Jurkat, Clone E6-1 (cell line): Measurements from ENCODE around the gene RNU1-3.
A peak's percentile ranks its signal among the peaks of the same experiment; 100 is the strongest.
"Not testable (repeated sequence)": the region's sequence is repeated elsewhere in the genome, so short reads cannot be mapped to it uniquely, and the experiment has no call there.

Experiments used
- DNase-seq: peaks from one replicate; pipeline ENCODE4 v3.0.0-alpha.2; 2011; ENCODE audit warnings: low read depth, low spot score
- H3K4me3 ChIP-seq: 2 replicates; pipeline ENCODE4 v1.5.1; 2011; ENCODE audit warnings: mild to moderate bottlenecking, low read length, control low read depth, moderate library complexity

The RNU1-3 gene

DNA sequence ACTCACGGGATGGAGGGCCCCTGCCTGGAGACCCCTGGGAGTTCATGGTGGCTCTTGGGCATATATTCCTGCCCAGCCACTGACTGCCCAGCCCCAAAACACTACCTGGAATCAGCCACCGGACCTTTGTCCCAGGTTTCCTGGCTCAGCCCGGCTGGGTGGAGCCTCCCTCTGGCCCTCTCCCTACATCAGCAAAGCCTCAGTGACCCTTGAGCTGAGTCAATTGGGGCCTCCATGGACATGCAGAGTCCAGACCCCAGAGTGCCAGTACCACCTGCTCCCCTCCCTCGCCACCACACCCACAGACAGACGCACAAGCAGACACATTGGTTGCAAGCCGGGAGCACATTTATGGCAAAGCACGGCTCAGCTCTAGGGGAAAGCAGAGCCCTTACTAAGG lies 30.4 kb upstream of the RNU1-3 start:
- not testable (repeated sequence) for DNase-seq, H3K4me3 ChIP-seq

DNA sequence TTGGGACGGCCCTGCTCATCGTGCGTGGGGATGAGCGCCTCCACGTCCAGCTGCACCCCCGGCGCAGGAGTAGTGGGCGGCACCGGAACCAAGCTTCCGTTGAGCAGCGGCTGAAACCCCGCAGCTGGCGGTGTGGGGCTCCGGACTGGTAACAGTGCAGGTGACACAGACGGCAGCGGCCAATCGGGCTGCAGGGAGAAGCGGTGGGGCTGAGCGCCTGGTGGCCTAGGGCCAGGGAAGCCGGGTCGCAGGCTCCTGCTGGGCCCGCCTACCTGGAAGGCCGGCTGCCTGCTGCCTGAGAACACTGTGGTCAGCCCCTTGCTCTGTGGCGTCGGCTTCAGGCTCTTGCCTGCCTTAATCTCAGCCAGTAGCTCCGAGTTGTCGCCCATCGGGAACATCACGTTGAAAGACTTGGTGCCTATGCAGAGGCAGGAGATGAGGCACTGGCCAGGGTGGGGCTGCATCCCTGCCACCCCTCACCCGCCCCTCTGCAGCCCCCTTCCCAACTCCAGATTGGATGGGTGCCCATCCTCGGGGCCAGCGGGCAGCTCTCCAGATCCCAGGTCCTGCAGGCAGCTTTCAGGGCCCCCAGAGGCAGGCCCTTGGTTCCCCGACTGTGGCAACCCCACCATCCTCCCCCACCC lies 29.9 kb upstream of the RNU1-3 start:
- not testable (repeated sequence) for H3K4me3 ChIP-seq, DNase-seq

DNA sequence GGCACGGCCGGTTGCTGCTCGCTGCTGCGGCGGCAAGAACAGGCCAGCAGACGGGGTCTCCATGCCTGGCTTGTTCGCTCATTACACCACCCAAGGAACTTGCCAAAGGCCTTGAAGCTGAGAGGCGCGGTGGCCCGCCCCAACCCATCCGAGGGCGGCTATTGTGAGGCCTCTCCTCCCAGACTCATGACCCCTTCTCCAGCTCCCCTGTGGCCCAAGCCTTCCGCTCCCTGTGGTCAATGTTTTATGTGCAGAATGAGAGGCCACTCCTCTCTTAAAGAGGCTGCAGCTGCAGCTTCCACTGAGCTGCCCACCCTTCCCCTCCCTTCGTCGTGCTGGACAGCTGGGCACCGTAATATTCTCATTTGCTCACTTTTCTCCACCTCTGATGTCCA lies 27.6 kb upstream of the RNU1-3 start:
- not testable (repeated sequence) for DNase-seq, H3K4me3 ChIP-seq

DNA sequence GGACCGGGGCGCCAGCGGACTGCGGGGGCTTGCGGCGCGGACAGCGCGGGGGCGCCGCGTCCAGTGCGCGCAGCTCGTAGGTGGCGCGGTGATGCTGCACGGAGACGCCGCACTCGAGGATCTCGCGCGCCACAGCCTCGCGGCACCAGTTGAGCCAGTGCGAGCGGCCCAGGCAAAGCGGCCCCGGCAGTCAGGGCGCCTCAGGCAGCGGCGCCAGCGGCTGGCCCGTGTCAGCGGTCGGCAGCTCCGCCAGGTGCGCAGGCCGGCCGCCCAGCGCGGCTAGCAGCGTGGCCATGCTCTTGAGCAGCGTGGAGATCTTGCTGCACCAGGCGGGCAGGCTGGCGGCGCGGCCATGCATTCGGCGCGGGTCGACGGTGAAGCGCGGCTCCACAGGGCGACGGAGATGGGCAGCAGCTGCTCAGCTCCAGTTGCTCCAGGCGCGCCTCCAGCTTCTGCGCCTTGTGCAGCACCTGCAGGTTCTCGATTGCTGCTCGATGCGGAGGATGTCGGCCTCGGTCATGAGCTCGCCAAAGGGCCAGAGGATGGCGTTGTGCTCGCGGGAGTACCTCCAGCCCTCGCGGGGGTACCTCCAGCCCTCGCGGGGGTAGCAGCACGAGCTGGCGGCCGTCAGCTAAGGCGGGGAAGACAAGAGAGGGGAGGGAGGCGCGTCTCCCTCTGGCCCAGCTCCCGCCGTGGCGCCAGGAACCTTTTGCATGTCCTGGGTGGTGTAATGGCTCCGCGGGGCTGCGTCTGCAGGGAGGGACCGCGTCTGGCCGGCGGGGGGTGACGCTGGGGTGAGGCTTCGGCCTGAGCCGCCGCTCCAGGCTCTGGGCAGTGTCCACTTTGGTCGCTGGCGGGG lies 26.9 kb upstream of the RNU1-3 start:
- H3K4me3 ChIP-seq, DNase-seq: not testable (repeated sequence)

DNA sequence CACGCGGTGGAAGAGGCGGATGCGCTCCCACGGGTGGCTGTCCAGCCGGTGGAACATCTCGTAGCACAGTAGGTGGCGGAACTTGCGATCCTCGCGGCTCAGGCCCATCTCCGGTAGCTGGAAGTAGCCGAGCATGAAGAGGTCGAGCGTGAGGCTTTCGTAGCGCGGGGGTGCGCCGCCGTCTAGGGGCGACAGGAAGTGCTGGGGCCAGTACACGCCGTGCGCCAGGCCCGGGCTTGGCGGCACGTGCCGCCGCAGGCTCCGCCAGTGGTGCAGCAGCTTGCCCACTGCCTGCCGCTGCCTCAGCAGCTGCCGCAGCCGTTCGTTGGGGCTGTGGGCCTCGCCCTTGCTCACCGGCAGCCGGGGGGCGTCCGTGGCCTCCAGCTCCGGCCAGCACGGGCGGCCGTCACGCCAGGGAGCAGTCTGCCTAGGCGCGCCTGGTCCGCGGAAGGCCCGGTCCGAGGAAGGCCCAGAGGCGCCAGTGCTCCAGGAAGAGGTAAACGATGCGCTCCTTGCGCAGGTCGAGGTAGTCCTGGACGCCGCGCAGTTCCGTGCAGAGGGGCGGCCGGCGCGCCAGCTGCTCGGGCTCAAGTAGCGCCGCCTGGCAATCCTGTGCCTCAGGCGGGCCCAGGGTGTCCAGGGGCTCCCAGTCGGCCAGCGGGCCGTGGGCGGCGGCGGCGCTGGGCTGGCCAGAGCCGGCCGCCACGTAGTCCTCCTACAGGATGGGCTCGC lies 26.1 kb upstream of the RNU1-3 start:
- not testable (repeated sequence) for DNase-seq, H3K4me3 ChIP-seq

DNA sequence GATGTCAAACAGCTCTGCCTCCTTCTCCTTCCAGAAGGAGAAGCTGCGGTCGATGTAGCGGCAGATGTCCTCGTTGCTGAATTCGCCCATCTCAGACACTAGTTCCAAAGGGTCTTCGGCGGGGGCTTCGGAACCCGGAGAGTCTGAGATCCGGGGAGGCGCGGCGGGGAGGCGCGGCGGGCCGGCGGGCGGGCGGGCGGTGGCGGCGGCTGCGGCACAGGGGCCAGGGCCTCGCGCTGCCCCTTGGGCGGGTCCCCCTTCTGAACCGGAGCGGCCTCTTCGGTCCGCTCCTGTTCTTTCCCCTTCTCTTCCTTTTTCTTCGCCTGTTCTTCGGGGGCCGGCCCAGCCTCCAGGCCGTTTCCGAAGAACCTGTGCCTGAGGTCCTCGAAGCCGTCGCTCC lies 25.5 kb upstream of the RNU1-3 start:
- not testable (repeated sequence) for DNase-seq

DNA sequence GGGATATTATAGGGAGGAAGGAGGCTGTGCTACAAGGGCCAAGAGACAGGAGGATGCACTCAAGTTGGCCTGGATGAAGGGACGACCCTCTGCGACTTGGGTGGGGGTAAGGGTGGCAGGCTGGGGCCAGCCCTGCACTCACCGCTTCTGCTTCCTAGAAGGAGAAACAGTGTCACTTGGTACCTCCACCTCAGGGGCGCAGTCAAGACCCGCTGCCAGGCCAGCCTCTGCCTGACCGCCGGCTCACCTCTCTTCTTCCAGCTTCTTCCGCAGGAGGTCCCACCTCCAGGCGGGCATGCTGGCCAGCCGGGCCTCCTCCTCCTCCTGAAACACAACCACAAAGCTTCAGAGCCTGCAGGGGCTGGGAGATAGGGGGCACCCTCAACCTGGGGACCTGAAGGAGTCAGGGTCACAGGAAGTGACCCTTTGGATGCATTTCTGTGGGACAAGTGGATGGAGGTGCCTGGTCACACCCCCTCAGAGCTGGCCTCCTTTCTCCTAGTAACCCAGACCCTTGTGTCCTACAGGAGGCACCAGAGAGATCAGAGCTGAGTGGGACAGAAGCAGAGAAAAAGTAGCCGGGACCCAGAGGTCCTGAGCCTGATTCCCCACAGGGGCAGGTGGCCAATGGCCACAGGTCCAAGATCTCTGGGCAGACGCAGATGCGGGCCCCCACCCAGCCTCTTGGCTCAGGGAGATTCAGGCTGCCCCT lies 24.4 kb upstream of the RNU1-3 start:
- DNase-seq, H3K4me3 ChIP-seq: not testable (repeated sequence)

More for the DNA sequence above, 25.5 kb upstream of the RNU1-3 start:
- not testable (repeated sequence) for H3K4me3 ChIP-seq

DNA sequence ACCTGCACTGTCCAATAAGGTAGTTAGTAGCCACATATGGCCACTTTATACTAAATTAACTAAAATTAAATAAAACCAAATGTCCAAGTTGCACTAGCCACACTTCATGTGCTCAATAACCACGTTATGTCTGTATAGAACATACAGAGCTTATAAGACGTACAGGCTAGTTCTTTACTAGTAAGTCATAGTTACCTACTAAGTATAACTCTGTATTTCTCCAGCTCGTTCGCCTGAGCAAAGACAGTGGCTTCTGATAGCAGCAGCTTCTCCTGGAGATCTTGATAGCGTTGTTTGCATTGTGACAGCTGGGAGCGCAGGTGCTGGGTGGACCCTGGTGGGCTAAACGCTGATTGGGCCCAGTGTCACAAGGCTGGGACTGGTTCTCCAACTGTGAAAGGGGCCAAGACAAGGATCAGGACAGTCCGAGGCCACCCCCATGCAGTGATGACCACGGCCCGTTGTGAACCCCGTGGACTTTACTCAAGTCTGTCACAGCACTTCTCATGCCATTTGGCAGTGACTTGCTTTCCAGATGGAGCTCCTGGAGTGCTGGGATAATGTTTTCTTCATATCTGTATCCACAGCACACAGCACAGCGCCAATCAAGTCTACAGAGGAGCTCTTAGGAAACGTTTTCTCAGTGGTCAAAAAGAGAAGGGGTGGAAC lies 20.5 kb upstream of the RNU1-3 start:
- DNase-seq, H3K4me3 ChIP-seq: not testable (repeated sequence)

DNA sequence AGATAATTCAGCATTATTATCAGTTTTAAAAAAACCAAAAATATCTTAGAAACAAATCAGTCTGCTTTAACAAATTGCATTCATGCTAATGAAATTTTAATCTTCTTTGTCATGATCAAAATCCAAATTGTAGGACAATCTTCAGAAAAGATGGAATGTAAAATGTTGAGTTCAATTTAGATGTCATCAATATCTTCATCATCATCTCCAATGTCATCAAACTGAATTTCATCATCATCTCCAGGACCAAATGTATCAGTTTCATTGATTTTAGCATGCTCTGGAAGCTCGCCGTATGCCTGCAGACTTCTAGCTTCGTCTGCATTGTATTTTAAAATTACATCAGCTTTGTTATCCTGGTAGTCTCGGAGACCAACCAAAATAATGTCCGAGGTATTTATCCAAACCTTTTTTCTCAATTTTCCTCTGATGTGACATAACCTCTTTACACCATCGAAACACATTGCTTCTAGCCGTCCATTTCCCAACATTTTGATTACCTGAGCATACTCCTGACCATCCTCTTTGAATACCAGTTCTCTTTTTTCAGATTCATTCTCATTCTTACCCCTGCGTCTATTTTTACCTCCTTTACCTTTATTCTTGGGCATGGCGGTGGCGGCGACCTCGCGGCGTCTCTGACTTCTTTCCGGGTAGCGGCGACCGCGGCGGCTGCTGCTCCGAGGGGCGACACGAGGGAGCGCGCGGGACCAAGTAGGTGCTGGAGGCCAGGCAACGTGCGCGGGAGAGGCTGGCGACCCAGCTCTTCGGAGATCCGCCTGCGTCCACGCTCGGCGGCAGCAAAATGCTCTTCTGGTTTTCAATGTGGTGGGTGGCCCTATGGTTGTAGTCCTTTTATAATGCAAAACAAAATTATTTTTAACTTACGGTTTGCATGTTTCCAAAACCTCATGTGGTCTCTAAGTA lies 19.0 kb upstream of the RNU1-3 start:
- DNase-seq, H3K4me3 ChIP-seq: not testable (repeated sequence)

DNA sequence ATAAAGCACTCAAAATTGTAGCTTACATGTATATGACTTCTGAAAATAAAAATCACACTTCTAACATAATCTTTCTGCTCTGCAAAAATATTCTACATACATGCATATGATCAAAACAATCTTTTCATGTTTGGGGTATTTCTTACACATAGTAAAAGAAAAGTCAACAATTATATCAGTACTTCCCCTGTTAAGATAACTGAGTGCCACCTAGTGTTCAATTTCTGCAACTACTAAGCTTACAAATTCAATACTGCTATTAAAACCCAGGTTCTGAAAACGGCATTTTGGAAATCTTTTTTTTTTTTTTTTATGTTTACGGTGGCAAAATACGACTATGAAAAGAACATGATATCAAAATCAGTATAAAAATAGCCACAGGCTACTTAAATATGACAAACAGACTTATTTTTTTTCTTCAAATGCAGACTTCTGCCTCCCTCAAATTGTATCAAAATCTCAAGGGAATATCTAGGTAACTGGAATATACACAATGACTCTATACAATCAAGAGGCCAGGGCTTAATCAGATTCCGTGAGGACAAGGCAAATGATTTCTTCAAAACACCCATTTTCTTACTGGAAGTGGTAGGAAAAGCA lies 18.1 kb upstream of the RNU1-3 start:
- not testable (repeated sequence) for DNase-seq, H3K4me3 ChIP-seq

DNA sequence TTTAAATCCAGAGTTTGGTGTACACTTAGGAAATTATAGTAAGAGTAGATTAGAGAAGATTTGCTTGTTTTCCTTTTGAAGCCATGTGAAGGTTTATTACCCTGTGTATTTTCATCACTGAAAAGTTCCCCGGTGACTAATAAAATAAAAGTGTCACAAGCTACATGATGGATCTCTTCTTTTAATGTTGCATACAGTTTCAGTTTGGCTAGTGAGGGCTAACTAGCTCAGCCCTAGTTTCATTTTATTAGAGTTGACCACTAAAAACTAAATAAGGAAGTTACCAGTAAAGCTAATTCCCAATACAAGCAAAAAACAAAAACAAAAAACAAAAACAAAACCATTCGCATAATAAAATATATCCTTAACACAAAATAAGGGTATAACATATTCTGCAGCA lies 17.4 kb upstream of the RNU1-3 start:
- not testable (repeated sequence) for H3K4me3 ChIP-seq, DNase-seq

DNA sequence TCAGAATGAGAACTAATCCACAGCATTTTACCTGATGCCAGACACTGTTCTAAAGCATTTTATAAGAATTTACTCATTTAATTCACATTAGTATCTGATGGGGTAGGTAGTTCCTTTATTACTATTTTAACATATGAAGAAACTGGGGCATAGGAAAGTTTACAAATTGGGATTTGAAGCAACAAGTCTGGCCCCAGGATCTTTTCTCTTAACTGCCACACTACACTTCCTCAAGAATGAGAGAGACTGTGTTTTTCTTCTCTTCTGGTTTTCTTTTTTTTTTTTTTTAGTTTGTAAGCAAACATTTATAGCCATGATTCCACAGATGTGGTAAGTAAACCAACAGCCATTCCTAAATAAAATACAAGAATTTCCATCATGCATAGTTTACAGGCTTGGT lies 16.1 kb upstream of the RNU1-3 start:
- DNase-seq: not testable (repeated sequence)

DNA sequence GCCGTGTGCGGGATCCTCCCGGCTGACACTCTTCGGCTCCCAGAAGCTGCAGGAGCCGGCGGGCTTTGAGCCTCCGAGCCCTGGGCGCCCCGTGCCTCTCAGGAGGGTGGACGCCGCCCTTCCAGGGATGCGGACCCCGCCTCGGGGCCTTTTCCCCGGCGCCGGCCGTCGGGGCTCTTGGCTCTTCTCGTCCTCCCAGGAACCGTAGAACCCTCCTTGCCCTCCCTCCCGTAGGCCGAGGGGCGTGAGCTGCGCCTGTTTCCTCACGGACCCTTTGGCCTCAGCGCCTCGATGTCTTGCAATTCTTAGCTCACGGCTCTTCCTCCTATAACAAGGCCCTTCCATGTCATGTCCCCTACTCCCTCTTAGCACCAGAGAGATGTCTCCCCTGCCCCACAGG lies 13.6 kb upstream of the RNU1-3 start:
- not testable (repeated sequence) for H3K4me3 ChIP-seq

More for the DNA sequence above, 16.1 kb upstream of the RNU1-3 start:
- not testable (repeated sequence) for H3K4me3 ChIP-seq

DNA sequence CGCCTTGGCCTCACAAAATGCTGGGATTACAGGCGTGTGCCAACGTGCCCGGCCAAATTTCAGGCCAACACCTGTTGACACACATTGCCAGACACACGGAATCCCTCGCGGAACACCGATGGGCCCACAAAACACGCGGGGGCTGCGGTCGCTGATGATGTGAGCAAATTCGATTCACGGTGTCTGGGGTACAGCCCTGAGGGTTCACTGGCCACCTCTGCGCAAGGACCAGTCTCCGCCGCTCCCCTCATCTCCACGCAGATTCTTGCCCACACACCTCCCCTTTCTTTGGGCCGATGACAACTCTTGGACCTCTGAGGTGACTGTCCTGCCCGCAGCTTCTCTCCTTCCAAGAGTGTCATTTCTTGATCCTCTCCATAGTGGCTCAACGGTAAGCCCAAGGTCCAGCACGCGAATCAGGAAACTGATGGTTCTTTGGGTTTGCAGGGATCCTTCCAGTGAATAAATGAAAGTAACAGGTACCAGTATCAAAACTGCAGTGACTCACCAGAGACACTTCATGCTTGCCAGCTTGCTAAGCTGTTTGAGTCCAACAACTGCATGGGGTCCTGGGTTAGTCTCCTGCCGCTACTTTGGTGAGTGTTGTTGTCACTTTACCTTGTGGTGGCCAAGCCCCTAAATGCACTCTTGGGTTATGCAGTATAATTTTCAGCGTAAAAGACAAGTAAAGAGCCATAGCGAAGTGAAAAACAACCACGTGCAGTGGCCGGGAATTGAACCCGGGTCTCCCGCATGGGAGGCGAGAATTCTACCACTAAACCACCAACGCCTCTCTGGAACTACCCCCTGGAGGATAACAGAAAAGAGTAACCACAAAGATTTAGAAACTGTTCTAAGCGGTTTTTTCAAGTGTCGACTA lies 11.0 kb upstream of the RNU1-3 start:
- DNase-seq: peak; percentile 91
- H3K4me3 ChIP-seq: peak overlapping the region; percentile 7; the same call in 1 of the 2 replicates

More for the DNA sequence above, 13.6 kb upstream of the RNU1-3 start:
- DNase-seq: not testable (repeated sequence)

DNA sequence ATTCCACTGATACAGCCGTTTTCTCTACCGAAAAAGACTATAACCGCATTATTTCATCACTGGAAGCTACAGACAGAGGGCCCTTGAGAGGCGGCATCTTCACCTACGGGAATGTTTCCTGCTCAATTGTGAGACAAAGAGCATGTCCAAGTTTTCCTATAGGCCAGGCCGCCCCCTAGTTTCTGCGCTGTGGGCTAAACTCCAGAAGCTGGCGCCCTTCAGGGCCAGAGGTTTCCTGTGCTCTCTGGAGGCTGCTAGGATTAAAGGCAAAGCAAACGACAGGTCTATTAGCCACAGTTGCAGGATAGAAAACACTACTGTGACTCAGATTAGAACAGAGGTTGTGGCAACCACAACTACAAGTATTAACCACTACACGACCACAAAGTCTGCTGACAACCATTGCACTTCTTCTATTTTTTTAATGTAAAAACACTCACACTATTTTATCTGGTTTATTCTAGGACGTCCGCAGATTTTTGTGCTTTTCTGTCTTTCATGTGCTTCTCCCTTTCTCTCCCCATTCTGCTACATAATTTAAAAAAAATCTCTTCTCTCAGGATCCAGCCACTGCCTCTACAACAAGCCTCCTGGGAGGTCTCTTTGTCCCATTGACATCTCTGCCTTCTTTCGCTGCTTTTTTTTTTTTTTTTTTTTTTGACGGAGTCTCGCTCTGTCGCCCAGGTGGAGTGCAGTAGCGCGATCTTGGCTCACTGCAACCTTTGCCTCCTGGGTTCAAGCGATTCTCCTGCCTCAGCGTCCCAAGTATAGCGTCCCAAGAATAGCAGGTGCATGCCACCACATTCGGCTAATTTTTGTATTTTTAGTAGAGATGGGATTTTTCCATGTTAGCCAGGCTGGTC lies 10.1 kb upstream of the RNU1-3 start:
- peak overlapping the region; percentile 16; the same call in 1 of the 2 replicates for H3K4me3 ChIP-seq
- DNase-seq: peak; percentile 83
